GM23338 (cell line): Measurements from ENCODE around the gene TJP2. TPM values are rescaled to one million over a fixed set of nuclear protein-coding genes. Genes with fewer than 3 reads are reported as not detected.

Source experiments
- ATAC-seq: fragments of 200-7000 bp; cut with Tn5 transposase; 3 replicates; pipeline ENCODE4 v1.9.1; 2020
- DNase-seq: peaks from one replicate; pipeline ENCODE4 v3.0.0-alpha.2; 2015; ENCODE audit warnings: low spot score
- H2AFZ ChIP-seq: fragments of 200-600 bp; sonication (generic); 2 replicates; pipeline ENCODE4 v1.8.0; 2016; ENCODE audit warnings: antibody characterized with exemption, mild to moderate bottlenecking, moderate library complexity
- H3F3A ChIP-seq: fragments of 200-600 bp; sonication (generic); replicated peaks from 2 replicates; pipeline ENCODE4 v1.8.0; 2017; ENCODE audit warnings: antibody characterized with exemption, mixed run types, low read depth
- H3K27ac ChIP-seq: fragments of 200-600 bp; sonication (generic); 2 replicates; pipeline ENCODE4 v1.6.1; 2016; ENCODE audit warnings: low read depth
- H3K27me3 ChIP-seq: fragments of 200-600 bp; sonication (generic); 2 replicates; pipeline ENCODE4 v1.8.0; 2016; ENCODE audit warnings: mild to moderate bottlenecking, mixed run types, moderate library complexity; ENCODE audit not compliant: insufficient read depth
- H3K36me3 ChIP-seq: fragments of 200-600 bp; sonication (generic); 2 replicates; pipeline ENCODE4 v1.8.0; 2016; ENCODE audit warnings: mild to moderate bottlenecking; ENCODE audit not compliant: insufficient read depth
- H3K4me1 ChIP-seq: fragments of 200-600 bp; sonication (generic); 2 replicates; pipeline ENCODE4 v1.8.0; 2016; ENCODE audit warnings: mild to moderate bottlenecking, moderate library complexity; ENCODE audit not compliant: insufficient read depth
- H3K4me2 ChIP-seq: fragments of 200-600 bp; sonication (generic); 2 replicates; pipeline ENCODE4 v1.7.1; 2017; ENCODE audit warnings: mixed run types
- H3K4me3 ChIP-seq: fragments of 200-600 bp; sonication (generic); 2 replicates; pipeline ENCODE4 v1.6.1; 2016; ENCODE audit warnings: mixed run types
- H3K79me2 ChIP-seq: fragments of 200-600 bp; sonication (generic); replicated peaks from 2 replicates; pipeline ENCODE4 v1.8.0; 2017; ENCODE audit warnings: mild to moderate bottlenecking; ENCODE audit not compliant: insufficient read depth
- H3K9me2 ChIP-seq: fragments of 200-600 bp; sonication (generic); 2 replicates; pipeline ENCODE4 v1.8.0; 2017; ENCODE audit not compliant: insufficient read depth
- H4K20me1 ChIP-seq: fragments of 200-600 bp; sonication (generic); replicated peaks from 2 replicates; pipeline ENCODE4 v1.8.0; 2017; ENCODE audit warnings: mild to moderate bottlenecking; ENCODE audit not compliant: insufficient read depth
- H3K27ac Mint-ChIP-seq: 2 replicates; pipeline ENCODE4 v1.8.0; 2020; ENCODE audit warnings: inconsistent platforms, mild to moderate bottlenecking, moderate library complexity, mixed read lengths
- H3K27me3 Mint-ChIP-seq: 3 replicates; pipeline ENCODE4 v1.8.0; 2022; ENCODE audit warnings: low read depth, mild to moderate bottlenecking, moderate library complexity, mixed read lengths, inconsistent platforms; ENCODE audit not compliant: insufficient read depth, poor library complexity
- H3K36me3 Mint-ChIP-seq: 3 replicates; pipeline ENCODE4 v1.8.0; 2021; ENCODE audit warnings: low read depth, mild to moderate bottlenecking, inconsistent platforms, moderate library complexity, mixed read lengths
- H3K4me1 Mint-ChIP-seq: 3 replicates; pipeline ENCODE4 v1.8.0; 2020; ENCODE audit warnings: mild to moderate bottlenecking, inconsistent platforms, mixed read lengths
- H3K4me3 Mint-ChIP-seq: 3 replicates; pipeline ENCODE4 v1.8.0; 2021; ENCODE audit warnings: moderate library complexity, mild to moderate bottlenecking, inconsistent platforms, mixed read lengths
- H3K9me3 Mint-ChIP-seq: 3 replicates; pipeline ENCODE4 v1.8.0; 2020; ENCODE audit warnings: moderate library complexity, mild to moderate bottlenecking, inconsistent platforms, mixed read lengths
- ETS1 ChIP-seq: IDR thresholded peaks from 2 replicates; pipeline ENCODE4 v1.6.1; 2016; ENCODE audit warnings: antibody characterized with exemption
- EZH2phosphoT487 ChIP-seq: fragments of 200-600 bp; sonication (generic); IDR thresholded peaks from one replicate; pipeline ENCODE4 v1.8.1; 2018; ENCODE audit warnings: antibody characterized with exemption; ENCODE audit not compliant: unreplicated experiment
- NANOG ChIP-seq: IDR thresholded peaks from 2 replicates; pipeline ENCODE4 v1.6.1; 2016; ENCODE audit warnings: antibody characterized with exemption, borderline replicate concordance
- POLR2AphosphoS5 ChIP-seq: IDR thresholded peaks from 2 replicates; pipeline ENCODE4 v1.6.1; 2016; ENCODE audit warnings: antibody characterized with exemption, low read depth
- STAT1 ChIP-seq: IDR thresholded peaks from one replicate; pipeline ENCODE4 v1.6.1; 2016; ENCODE audit warnings: antibody characterized with exemption; ENCODE audit not compliant: unreplicated experiment
- ZNF114 ChIP-seq: fragments of 250-450 bp; sonication (Bioruptor Pico); IDR thresholded peaks from 2 replicates; pipeline ENCODE4 v1.5.0; 2020; ENCODE audit warnings: mild to moderate bottlenecking, moderate library complexity
- ZNF331 ChIP-seq: fragments of 250-450 bp; sonication (Bioruptor Pico); IDR thresholded peaks from 2 replicates; pipeline ENCODE4 v1.5.0; 2020; ENCODE audit warnings: low read depth, mild to moderate bottlenecking, moderate library complexity
- ZNF462 ChIP-seq: fragments of 250-450 bp; sonication (Bioruptor Pico); IDR thresholded peaks from 2 replicates; pipeline ENCODE4 v1.5.0; 2020; ENCODE audit warnings: mild to moderate bottlenecking, moderate library complexity
- polyA plus RNA-seq: library from polyadenylated mRNA; unstranded; fragments of >200 nt; fragmentation: Nextera tagmentation; extraction: Ambion mirVana; gene quantifications from 2 replicates; pipeline ENCODE4 v1.2.1, GENCODE V29; 2016
- total RNA-seq: library from RNA; depleted of rRNA; stranded (reverse); fragments of >200 nt; shearing (Covaris generic); gene quantifications from 2 replicates; pipeline ENCODE4 v1.2.3, GENCODE V29; 2014
- TF ChIP-seq, protein P1 (sequence below), 2 experiments: fragments of 200-600 bp in 1 of 2; sonication (generic) in 1 of 2; conservative IDR thresholded peaks; 2 replicates each; pipeline versions ENCODE4 v1.5.1 to v1.6.1; 2016 to 2017; ENCODE audit warnings: antibody characterized with exemption in 2 of 2, low read depth in 2 of 2, mild to moderate bottlenecking in 2 of 2, moderate library complexity in 1 of 2

TJP2 gene
- total and polyA plus RNA-seq, 2 experiments from 2014 or later: 37.6 to 234 TPM

GRCh38 chr9:69194702-69195418, 20.8 kb downstream of the TJP2 start:
- peaks cover 27% of the 10 kb centered on the region for H3K4me1 Mint-ChIP-seq
- 0 out of 2 replicates have a peak, but pooled peaks cover 3% of the 10 kb centered on the region for H3F3A ChIP-seq
- no peak overlapping the region for H3K27ac ChIP-seq
- no peaks in the 10 kb centered on the region for H3K27me3 ChIP-seq
- no peak overlapping the region for H2AFZ ChIP-seq
- no peaks in the 10 kb centered on the region for H3K9me2 ChIP-seq
- H3K27me3 Mint-ChIP-seq: peaks cover 2% of the 10 kb centered on the region
- no peak overlapping the region for H3K4me3 ChIP-seq
- TF ChIP-seq, protein P1, sequence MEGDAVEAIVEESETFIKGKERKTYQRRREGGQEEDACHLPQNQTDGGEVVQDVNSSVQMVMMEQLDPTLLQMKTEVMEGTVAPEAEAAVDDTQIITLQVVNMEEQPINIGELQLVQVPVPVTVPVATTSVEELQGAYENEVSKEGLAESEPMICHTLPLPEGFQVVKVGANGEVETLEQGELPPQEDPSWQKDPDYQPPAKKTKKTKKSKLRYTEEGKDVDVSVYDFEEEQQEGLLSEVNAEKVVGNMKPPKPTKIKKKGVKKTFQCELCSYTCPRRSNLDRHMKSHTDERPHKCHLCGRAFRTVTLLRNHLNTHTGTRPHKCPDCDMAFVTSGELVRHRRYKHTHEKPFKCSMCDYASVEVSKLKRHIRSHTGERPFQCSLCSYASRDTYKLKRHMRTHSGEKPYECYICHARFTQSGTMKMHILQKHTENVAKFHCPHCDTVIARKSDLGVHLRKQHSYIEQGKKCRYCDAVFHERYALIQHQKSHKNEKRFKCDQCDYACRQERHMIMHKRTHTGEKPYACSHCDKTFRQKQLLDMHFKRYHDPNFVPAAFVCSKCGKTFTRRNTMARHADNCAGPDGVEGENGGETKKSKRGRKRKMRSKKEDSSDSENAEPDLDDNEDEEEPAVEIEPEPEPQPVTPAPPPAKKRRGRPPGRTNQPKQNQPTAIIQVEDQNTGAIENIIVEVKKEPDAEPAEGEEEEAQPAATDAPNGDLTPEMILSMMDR (conservative IDR thresholded peaks at IDR 0.05; ENCODE audit: low read depth in 2 of 2): no peak
- TF ChIP-seq STAT1: no peak
- no peak for TF ChIP-seq ZNF331 (CRISPR knock-in tag)
- TF ChIP-seq NANOG: no peak
- no peak for TF ChIP-seq ETS1
- ATAC-seq (no peak), DNase-seq (no peak)
- no peaks in the 10 kb centered on the region; the same call in 2 of the 3 replicates for H3K9me3 Mint-ChIP-seq
- no peaks in the 10 kb centered on the region for H3K36me3 Mint-ChIP-seq
- no peaks in the 10 kb centered on the region for H3K36me3 ChIP-seq
- H3K4me2 ChIP-seq: no peak overlapping the region
- H3K4me1 ChIP-seq: peaks cover 30% of the 10 kb centered on the region
- H3K79me2 ChIP-seq: peaks cover 90% of the 10 kb centered on the region
- H3K27ac Mint-ChIP-seq: no peak overlapping the region
- H4K20me1 ChIP-seq: peaks cover 21% of the 10 kb centered on the region; the same call in 1 of the 2 replicates
- H3K4me3 Mint-ChIP-seq: no peak overlapping the region

DNA sequence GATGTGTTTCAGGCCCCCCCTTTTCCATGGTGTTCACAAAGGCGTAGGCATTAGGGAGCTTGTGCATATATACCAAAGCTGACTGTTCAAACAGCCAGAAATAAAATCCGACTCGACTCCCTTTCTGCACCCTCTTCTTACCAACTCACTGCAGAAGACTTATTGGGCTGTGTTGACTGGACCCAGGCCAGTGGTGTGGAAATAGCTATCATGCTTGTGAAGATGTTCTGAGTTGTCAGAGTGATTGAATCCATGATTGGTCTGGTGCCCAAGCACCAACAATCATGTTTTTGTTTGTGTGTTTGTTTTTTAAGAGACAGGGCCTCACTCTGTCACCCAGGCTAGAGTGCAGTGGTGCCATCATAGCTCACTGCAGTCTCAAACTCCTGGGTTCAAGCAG, 21.6 kb downstream of the TJP2 start:
- no peaks in the 10 kb centered on the region for H3K36me3 Mint-ChIP-seq
- H3K4me3 ChIP-seq: no peak overlapping the region
- no peak overlapping the region for H3K4me3 Mint-ChIP-seq
- H3K9me2 ChIP-seq: no peaks in the 10 kb centered on the region
- H3K9me3 Mint-ChIP-seq: no peaks in the 10 kb centered on the region; the same call in 2 of the 3 replicates
- H3K27ac ChIP-seq: no peak overlapping the region
- H3K36me3 ChIP-seq: no peaks in the 10 kb centered on the region
- peaks cover 35% of the 10 kb centered on the region for H3K4me1 ChIP-seq
- H4K20me1 ChIP-seq: peaks cover 21% of the 10 kb centered on the region; the same call in 1 of the 2 replicates
- no peak for DNase-seq
- ATAC-seq: no peak
- H2AFZ ChIP-seq: no peak overlapping the region
- peaks cover 90% of the 10 kb centered on the region for H3K79me2 ChIP-seq
- peaks cover 2% of the 10 kb centered on the region for H3K27me3 Mint-ChIP-seq
- no peak overlapping the region for H3K4me2 ChIP-seq
- H3K4me1 Mint-ChIP-seq: peaks cover 33% of the 10 kb centered on the region
- peak overlapping the region; percentile 8; the same call in 1 of the 2 replicates for H3K27ac Mint-ChIP-seq
- H3K27me3 ChIP-seq: no peaks in the 10 kb centered on the region
- 0 out of 2 replicates have a peak, but pooled peaks cover 3% of the 10 kb centered on the region for H3F3A ChIP-seq
- TF ChIP-seq, protein P1 (conservative IDR thresholded peaks at IDR 0.05; ENCODE audit: low read depth in 2 of 2): no peak
- TF ChIP-seq ZNF462 (no peak), STAT1 (no peak), POLR2AphosphoS5 (no peak), NANOG (no peak), EZH2phosphoT487 (no peak), ZNF114 (CRISPR knock-in tag) (no peak)
